GM21825 (cell line): ENCODE results near the gene ZNF574.
A peak's percentile ranks its signal among the peaks of the same experiment; 100 is the strongest.
"Not testable (repeated sequence)": the region's sequence is repeated elsewhere in the genome, so short reads cannot be mapped to it uniquely, and the experiment has no call there.

Experiments used
- ATAC-seq: cut with Tn5 transposase; IDR thresholded peaks from one replicate; pipeline ENCODE4 v1.9.1; 2021; ENCODE audit warnings: mild to moderate bottlenecking, moderate library complexity; ENCODE audit not compliant: unreplicated experiment

ZNF574 gene

DNA sequence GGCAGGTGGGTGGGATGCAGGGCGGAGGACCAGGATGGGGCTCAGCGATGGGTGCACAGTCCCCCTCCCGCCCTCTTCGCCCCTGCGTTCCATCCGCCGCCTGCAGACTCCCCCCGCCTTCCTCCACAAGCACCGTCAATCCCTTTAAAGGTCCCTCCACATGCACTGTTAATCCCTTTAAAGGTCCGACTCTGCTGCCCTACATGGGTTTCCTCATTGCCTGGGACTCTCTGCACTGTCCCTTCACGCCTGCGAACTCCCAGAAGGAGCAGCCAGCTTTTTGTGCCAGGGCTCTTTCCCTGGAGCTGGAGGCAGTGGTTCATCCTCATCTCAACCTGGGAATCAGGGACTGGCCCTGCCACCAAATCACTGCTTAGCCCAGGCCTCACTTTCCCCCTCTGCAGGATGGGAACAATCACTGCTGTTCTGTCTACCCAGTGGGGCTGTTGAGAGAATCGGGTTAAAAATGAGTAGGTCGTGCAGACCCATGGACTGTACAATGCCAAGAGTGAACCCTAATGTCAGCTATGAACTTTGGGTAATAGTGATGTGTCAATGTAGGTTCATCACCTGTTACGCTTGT lies 20.4 kb downstream of the ZNF574 start:
- ATAC-seq: no peak

DNA sequence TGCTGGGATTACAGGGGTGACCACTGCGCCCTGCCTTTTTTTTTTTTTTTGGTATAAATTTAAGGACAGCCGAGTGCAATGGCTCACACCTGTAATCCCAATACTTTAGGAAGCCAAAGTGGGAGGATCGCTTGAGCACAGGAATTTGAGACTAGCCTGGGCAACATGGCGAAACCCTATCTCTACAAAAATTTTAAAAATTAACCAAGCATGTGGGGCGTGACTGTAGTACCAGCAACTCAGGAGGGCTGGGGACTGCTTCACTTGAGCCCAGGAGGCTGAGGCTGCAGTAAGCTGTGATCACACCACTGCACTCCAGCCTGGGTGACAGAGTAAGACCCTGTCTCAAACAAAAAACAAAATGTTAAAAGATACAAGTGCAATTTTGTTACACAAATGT lies 21.5 kb downstream of the ZNF574 start:
- no peak for ATAC-seq

DNA sequence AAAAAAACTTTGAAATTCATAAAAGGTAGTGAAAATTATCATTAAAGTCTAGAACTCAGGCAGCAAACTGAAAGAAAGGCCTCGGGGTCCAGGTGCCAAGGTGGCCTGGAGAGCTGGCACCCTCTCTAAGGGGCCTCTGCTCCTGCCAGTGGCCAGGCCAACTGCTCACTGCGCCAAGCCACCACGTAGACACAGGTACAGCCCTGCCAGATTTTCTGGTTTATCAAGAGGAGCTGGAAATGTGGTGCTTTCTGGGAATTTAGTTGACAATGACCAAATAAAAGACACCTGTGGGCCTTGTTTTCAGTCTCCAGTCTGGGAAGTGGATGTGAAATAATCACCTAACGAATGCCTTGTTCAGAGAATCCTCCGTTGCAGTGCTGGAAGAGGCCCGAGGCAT lies 22.8 kb downstream of the ZNF574 start:
- no peak for ATAC-seq

DNA sequence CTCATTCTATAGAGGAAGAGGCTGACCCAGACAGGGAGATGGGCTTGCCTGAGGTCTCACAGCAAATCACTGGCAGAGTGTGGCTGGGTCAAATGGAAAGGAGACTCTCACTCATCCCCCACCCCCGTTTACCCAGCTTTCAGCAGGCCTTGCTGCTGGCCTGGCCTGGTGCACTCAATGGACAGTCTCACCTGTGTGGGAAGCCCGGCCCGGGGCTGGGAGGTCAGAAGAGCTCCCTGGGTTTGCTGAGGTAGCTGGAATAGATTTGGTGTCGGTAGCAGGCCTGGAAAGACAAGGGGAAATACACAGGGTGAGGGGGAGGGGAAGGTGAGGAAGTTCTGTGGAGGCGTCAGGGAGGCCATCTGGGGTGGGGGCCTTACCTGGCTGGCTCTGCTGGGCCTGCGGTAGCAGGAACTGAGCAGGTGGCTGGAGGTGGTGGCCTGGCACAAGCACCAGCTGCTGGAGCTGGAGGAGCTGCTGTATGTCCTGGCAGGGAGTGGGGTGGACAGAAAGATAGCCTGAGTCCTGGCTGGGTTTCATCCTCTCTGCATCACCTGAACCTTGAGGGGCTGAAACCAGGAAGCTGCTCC lies 23.5 kb downstream of the ZNF574 start:
- no peak for ATAC-seq

DNA sequence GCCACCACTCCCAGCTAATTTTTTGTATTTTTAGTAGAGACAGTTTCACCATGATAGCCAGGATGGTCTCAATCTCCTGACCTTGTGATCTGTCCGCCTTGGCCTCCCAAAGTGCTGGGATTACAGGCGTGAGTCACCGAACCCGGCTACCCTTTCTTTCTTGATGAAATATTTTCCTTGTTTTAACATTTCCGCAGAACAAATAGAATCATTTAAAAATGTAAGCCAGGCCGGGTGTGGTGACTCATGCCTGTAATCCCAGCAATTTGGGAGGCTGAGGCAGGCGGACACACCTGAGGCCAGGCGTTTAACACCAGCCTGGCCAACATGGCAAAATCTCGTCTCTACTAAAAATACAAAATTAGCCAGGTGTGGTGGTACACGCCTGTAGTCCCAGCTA lies 24.3 kb downstream of the ZNF574 start:
- not testable (repeated sequence) for ATAC-seq

DNA sequence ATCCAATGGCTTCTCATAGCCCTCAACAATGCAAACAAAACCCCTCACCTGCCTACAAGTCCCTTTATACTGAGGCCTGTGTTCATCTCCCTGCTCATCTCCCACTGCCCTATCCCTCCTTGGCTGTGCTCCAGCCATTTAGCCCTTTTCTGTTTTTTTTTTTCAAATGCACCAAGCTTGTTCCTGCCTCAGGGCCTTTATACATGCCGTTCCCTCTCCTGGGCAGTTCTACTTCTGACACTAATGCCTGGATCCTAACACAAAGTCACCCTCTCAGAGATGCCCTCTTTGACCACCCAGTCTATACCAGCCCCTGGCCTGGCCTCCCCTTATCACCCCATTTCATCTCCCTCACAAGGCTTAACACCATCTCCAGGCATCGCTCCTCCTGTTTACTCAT lies 26.9 kb downstream of the ZNF574 start:
- ATAC-seq: no peak

DNA sequence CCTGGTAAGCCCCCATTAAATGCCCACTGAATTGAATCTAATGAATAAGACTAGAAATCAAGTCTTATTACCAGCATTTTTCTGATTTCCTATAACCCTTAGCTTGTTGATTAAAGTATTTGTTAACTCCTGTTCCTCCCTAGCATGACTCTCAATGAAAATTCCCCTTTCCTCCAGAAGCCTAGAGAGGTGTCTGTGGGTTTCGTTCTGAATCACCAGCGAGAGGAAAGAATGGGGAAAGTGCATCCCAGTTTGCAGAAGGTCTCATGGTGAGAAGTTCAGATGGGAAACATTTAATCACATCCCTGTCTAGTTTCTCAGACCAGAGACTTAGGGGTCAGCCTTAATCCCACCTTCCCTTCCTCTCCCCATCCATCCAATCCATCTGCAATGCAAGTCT lies 29.4 kb downstream of the ZNF574 start:
- no peak for ATAC-seq

DNA sequence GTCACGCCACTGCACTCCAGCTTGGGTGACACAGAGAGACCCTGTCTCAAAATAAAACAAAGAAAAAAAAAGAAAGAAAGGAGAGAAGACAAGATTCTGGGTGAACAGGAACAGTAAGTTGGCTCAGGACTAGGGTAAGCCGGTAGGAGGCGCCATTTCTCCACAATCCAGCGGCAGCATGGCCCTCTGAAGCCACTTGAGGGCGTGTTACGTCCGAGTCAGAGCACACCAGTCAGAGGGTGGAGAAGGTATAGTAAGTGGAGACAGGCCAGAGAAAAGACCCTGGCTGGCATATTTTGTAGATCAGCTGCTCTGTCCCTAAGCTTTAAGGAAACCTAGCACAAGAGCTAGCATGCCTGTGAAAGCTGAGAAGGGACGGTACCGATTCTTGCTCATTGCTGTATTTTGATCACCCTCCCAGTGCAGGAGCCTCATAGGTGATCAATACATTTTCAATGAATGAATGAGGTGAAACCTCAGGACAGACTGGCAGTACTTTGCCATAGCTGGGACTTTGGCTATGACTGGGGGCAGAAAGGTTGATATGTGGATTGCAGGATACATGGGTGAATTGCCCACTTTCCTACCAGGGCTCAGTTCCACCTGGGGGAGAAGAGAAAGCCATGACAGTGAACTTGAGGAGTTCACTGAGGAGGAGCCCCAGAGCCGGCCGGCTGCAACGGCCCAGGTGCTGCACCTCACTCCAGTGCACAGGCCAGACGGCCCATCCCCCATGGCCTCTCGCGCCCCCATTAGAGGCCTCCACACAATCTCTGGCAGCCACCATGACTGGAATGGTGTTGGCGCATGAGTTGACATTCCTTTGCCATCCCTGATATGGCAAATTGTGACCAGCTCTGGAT lies 32.8 kb downstream of the ZNF574 start:
- peak; percentile 64 for ATAC-seq

DNA sequence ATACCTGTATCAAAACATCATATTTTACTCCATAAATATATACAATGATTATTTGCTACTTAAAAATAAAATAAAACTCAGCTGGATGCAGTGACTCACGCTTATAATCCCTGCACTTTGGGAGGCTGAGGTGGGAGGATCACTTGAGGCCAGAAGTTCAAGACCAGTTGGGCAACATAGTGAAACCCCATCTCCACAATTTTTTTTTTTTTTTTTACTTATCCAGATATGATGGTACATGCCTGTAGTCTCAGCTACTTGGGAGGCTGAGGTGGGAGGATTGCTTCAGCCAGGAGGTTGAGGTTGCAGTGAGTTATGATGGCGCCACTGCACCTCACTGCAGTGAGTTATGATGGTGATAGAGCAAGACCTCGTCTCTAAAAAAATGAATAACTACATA lies 33.9 kb downstream of the ZNF574 start:
- ATAC-seq: no peak

DNA sequence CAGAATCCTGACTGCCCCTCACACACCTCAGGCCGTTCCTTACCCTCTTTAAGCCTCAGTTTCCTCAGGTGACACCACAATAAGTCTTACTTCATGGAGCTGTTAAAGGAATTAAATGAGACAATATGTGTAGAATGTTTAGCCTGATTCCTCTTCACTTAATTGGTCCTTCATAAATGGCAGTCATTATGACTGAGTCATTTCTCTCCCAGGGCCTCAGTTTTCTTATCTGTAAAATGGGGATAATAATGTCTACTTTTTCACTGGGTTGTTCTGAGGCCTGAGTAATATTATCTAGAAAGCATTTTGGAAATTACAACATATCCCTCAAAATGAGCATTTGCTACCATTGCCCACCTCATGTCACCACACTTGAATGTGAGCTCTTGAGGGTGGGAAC lies 34.7 kb downstream of the ZNF574 start:
- no peak for ATAC-seq

DNA sequence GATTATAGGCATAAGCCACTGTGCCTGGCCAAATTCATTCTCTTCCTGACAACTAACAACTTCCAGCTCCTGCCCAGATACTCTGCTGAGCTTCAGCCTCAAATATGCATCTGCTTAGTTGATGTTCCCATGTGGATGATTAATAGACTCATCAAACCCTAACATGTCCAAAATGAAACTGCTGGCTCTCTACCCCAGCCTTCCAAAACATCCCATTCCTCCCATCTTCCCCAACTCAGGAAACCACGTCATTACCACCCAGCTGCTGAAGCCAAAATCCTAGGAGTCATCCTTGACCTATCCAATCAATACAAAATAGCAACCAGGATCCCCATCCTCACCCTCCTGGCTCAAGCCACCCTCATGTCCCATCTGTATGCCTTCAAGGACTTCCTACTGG lies 35.4 kb downstream of the ZNF574 start:
- no peak for ATAC-seq

DNA sequence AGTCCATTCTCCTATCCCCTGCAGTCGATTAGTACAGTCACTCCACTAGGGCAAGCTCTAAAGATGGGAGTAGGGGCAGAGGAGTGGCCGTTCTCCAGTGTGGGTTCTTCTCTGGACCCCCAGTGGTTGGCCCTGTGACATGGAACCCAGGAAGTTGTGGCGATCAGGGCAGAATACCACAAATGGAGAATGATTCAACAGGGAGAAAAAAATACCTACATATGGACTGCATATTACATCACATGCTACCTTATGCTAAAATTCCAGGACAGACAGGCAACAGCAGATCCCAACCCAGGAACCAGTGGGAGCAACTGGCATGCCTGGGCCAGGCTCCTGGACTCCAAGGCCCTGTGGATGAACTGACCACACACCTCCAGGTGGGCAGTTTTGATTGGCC lies 35.8 kb downstream of the ZNF574 start:
- ATAC-seq: no peak

DNA sequence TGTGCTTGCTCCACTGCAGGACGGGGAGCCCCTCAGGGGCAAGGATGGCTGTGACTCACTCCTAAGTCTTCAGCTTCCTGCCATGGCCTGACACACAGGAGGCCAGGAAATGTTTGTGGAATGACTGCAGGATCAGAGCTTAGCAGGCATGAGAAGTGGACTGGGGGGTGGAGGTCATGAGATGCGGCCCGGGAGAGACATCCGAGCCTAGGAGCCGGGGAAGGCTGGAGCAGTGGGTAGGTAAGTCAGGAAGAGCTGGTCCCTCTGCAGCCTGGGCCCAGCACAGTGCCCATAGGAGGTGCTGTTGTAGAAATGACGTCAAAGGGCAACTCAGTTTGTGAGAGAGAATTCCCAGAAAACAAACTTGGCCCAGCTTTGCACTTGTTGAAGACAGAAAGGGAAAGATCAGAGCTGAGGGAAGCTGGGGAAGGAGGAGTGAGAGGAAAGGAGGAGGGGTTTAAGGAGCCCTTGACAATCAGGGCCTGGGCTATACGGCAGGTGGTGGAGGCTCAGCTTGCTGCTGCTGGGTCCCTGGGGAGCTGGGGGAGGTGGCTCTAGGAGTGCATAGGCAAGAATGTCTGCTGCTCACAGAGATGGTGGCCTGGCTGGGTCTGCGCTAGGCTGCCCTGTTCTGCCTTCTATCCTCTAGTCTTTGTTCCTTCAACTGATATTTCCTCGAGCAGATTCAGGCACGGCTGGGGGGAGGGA lies 37.8 kb downstream of the ZNF574 start:
- peak; percentile 45 for ATAC-seq

DNA sequence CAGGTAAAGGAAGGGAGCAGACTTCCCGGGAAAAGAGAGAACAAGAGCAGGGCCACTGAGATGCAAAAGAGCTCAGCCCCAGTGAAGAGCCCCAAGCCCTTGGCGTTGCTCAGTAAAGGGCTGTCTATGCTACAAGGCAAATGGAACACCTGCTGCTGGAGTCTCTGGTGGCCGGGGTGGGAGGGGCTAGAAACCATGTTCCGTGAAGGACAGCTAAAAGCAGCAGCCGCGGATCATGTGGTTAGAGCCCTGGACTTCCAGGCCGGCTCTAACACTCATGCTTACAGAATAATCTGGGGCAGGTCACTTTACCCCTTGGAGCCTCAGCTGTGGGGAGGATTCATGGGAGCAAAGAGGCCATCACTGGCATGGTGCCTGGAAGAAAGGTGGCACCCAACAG lies 38.4 kb downstream of the ZNF574 start:
- peak; percentile 44 for ATAC-seq

DNA sequence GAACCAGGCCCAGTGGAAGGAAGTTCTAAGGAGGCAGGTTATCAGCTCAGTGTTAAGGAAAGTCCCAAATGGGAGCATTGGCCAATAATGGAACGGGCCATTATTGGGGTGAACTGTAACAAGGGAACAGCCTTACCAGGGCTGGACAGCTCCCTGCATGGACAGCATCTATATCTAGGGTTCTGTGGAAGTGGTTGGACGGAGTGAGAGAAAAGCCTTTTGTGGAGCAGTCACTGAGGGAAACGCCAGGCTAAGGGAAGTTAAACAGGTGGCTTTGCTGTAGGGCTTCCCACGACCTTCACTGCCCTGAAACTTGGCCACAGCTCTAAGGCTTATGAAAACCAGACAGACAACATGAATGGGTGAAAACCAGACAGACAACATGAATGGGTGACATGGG lies 39.3 kb downstream of the ZNF574 start:
- ATAC-seq: no peak

DNA sequence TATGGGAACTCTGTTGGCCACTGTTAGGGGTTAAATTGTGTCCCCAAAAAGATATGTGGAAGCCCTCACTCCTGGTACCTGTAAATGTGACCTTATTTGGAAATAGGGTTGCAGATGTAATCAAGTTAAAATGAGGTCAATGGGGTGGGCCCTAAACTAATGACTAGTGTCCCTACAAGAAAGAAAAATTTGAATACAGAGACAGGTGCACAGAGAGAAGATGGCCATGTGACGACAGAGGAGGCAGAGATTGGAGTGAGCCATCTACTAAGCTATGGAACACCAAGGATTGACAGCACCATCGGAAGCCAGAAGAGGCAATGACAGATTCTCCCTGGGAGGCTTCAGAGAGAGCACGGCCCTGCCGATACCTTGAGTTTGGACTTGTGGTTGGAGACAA lies 39.7 kb downstream of the ZNF574 start:
- ATAC-seq: no peak

DNA sequence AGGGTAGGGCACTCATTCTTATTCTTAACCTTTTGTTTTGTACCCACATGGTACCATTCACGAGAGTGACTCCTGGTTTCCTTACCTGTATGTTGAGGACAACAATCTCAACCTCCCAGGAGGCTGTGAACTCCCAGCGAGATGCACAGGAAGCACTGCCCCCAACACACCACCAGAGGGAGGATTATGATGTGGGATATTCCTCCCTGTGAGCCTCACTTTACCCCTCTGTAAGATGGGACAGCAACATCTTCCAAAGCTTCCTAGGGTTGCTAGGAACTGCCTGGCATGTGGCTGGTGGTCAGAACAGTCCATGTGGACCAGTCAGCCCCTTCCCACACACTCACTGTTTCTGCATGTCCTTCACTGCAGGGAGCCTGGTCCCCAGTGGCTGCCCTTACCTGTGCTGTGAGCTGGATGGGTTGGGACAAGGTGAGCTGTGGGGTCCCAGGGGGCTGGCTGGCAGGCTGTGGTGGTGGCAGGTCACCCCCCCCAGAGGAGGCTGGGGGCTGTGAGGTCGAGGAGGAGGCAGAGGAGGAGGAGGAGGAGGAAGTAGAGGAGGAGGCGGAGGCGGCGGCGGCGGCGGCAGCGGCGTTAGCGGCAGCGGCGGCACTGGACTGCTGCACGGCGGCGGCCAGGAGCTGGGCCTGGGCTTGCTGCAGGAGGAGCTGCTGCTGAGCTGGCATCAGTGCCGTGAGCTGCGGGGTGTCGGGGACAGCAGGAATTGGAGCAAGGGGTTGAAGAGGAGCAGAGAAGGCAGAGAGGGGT lies 40.5 kb downstream of the ZNF574 start:
- no peak for ATAC-seq

DNA sequence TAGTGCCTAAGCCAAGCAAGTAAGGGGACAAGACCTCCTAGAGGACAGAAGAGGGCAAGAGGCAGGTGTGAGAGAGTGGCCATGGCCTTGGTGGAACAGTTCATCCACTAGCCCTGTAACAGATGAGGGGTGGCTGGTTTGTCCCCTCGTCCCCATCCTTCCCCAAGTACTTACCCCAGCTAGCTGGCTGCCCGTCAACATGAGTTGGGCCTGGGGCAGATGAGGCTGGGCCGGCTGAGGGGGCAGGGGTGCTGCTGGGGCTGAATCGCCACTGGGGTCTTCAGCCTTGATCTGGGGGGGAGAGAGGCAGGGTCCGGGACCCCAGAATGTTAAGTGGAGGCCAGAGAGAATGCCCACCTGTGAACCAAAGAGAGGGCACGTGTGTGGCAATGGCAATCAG lies 41.1 kb downstream of the ZNF574 start:
- no peak for ATAC-seq

DNA sequence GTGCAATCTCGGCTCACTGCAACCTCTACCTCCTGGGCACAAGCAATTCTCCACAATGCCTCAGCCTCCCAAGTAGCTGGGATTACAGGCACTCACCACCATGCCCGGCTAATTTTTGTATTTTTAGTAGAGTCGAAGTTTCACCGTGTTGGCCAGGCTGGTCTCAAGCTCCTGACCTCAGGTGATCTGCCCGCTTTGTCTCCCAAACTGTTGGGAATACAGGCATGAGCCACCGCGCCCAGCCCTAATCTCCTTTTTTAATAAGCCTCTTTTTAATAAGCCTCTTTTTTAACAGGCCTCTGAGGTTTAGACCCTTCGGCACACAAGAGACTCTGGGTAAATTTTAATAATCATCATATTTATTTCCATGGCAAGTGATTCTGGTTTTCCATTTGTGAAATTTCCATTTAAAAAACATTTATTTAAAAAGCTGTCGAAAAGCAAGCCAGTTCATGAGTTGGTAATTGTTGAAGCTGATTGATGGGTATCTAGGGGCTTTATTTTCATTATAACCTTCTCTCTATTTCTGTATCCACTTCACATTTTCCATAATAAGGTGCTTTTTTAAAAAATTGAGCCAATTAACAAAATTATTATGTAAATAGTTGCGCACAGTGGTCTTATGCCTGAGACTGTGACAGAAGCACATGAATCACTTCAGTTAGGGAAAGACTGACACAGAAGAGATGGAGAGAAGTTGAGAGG lies 44.5 kb downstream of the ZNF574 start:
- no peak for ATAC-seq

DNA sequence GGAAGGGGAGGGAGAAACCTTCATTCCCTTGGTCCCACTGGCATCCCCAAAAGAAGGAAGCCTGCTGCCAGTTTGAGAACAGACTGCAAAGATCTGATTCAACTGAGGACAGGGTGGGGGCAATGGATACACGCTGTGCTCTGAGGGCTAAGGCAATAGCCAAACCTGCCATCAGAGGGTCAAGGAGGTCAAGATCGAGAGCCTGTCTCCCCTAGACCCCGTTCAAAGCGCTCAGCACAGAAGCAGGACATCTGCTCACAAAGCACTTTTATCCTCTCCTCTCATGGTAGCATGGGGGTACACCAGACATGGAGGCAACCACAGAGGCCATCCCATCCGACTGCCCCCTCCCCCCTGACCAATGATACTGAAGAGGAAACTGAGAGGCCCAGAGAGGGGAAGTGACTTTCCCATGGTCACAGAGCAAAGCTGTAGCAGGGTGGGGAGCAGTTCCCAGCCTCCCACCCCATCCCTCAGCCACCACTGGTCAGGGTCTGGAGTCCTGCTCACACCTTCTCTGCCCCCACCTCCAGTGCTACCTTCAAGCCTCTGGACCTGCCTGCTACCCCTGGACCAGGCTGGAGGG lies 45.2 kb downstream of the ZNF574 start:
- ATAC-seq: no peak
